ENCODE measurements around the gene PCDHA9. TPM values are rescaled to one million over a fixed set of nuclear protein-coding genes. Genes with fewer than 3 reads are reported as not detected.

The PCDHA9 gene
- total and polyA plus RNA-seq, 12 donors = 0.04 to 0.39 (median 0.18) TPM; not detected in 5

GRCh38 chr5:140862441-140863295, 14.5 kb downstream of the PCDHA9 start:
- H3K9me3 ChIP-seq (replicated peaks in 1 of 3) = peaks cover 0 to 8% (median 0%) of the 10 kb centered on the region in 3 donors
- TF ChIP-seq CTCF (IDR thresholded peaks at IDR 0.05) (no peak), POLR2A (IDR thresholded peaks at IDR 0.05) (no peak)
- no peak for DNase-seq
- no peaks in the 10 kb centered on the region for H3K4me1 ChIP-seq (replicated peaks in 1 of 2)
- H3K27ac ChIP-seq = no peak overlapping the region
- H3K27me3 ChIP-seq = peaks cover 4% of the 10 kb centered on the region
- no peak overlapping the region for H3K4me3 ChIP-seq
- no peaks in the 10 kb centered on the region for H3K36me3 ChIP-seq (replicated peaks in 1 of 2)
- intact Hi-C loops (cut with DNase I) = no loop called here
- WGBS, 4 donors = 29 to 51% (median 42%) methylated on average over 18 to 76 of the region's 76 CpGs

GRCh38 chr5:140868721-140869554, 20.8 kb downstream of the PCDHA9 start, which contains the start of gene PCDHA11:
Gene PCDHA11, plus strand, starts transcription at chr5:140868957. Its CDS starts 147 bp downstream, at chr5:140869104.
- H3K27me3 ChIP-seq = no peaks in the 10 kb centered on the region
- intact Hi-C loops (cut with DNase I) = no loop called here
- no peaks in the 10 kb centered on the region for H3K9me3 ChIP-seq (replicated peaks in 1 of 3)
- H3K4me1 ChIP-seq (replicated peaks in 1 of 2) = no peaks in the 10 kb centered on the region
- 9 to 25% (median 14%) methylated on average over 24 to 41 of the region's 41 CpGs for WGBS, 4 donors
- no peak within 1 kb of the TSS for H3K27ac ChIP-seq
- no peak for DNase-seq
- TF ChIP-seq POLR2A (IDR thresholded peaks at IDR 0.05) = no peak
- peak in 3 of 6 experiments; percentile 6 to 22 (median 9) for TF ChIP-seq CTCF (IDR thresholded peaks at IDR 0.05)
- H3K4me3 ChIP-seq = no peak within 1 kb of the TSS
- H3K36me3 ChIP-seq (replicated peaks in 1 of 2) = no peaks in the 10 kb centered on the region

DNA sequence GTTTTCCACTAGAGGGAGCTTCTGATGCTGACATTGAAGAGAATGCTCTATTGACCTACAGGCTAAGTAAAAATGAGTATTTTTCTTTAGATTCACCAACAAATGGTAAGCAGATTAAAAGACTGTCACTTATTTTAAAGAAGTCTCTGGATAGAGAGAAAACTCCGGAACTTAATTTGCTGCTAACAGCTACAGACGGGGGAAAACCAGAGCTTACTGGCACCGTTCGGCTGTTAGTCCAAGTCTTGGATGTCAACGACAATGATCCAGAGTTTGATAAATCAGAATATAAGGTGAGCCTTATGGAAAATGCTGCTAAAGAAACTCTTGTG, 21.3 kb downstream of the PCDHA9 start:
- 48 to 56% (median 53%) methylated on average over 5 of the region's 5 CpGs for WGBS, 4 donors
- no peak for DNase-seq
- no peak overlapping the region for H3K4me3 ChIP-seq

More for the DNA sequence above, 21.3 kb downstream of the PCDHA9 start:
- intact Hi-C loops (cut with DNase I) = no loop called here
- Histone ChIP-seq H3K36me3 (replicated peaks in 1 of 2) (no peaks in the 10 kb centered on the region), H3K9me3 (replicated peaks in 1 of 3) (no peaks in the 10 kb centered on the region), H3K27me3 (peaks cover 5% of the 10 kb centered on the region), H3K27ac (no peak overlapping the region), H3K4me1 (replicated peaks in 1 of 2) (no peaks in the 10 kb centered on the region)
- TF ChIP-seq CTCF (IDR thresholded peaks at IDR 0.05) (no peak), POLR2A (IDR thresholded peaks at IDR 0.05) (no peak)
